HEK293 (cell line): ENCODE measurements around the gene FBXO33.
A peak's percentile ranks its signal among the peaks of the same experiment; 100 is the strongest.

ENCODE experiments used
- GLIS2 ChIP-seq: fragments of 450-650 bp; formaldehyde crosslinking; IDR thresholded peaks from 2 replicates; pipeline ENCODE4 v1.5.1; 2016; ENCODE audit warnings: missing biosample characterization, missing genetic modification characterization
- HOXA7 ChIP-seq: sonication (generic); formaldehyde crosslinking; IDR thresholded peaks from 2 replicates; pipeline ENCODE4 v1.8.1; 2022; ENCODE audit warnings: missing genetic modification reagents, borderline replicate concordance
- INSM2 ChIP-seq: fragments of 450-650 bp; formaldehyde crosslinking; IDR thresholded peaks from 2 replicates; pipeline ENCODE4 v1.5.1; 2016; ENCODE audit warnings: missing biosample characterization, missing genetic modification characterization
- MYNN ChIP-seq: fragments of 450-650 bp; formaldehyde crosslinking; IDR thresholded peaks from 2 replicates; pipeline ENCODE4 v1.5.1; 2016; ENCODE audit warnings: missing biosample characterization, missing genetic modification characterization, borderline replicate concordance
- PATZ1 ChIP-seq: fragments of 450-650 bp; formaldehyde crosslinking; IDR thresholded peaks from 2 replicates; pipeline ENCODE4 v1.5.1; 2016; ENCODE audit warnings: missing biosample characterization, missing genetic modification characterization
- SETDB1 ChIP-seq: IDR thresholded peaks from one replicate; pipeline ENCODE4 v1.6.1; 2017; ENCODE audit warnings: mild to moderate bottlenecking, low read length, moderate library complexity, mixed read lengths; ENCODE audit not compliant: insufficient read length
- SP7 ChIP-seq: fragments of 450-650 bp; formaldehyde crosslinking; IDR thresholded peaks from 2 replicates; pipeline ENCODE4 v1.5.1; 2016; ENCODE audit warnings: missing biosample characterization, missing genetic modification characterization
- WT1 ChIP-seq: fragments of 450-650 bp; formaldehyde crosslinking; IDR thresholded peaks from 2 replicates; pipeline ENCODE4 v1.5.1; 2016; ENCODE audit warnings: missing biosample characterization, missing genetic modification characterization
- ZBTB10 ChIP-seq: fragments of 450-650 bp; formaldehyde crosslinking; IDR thresholded peaks from 2 replicates; pipeline ENCODE4 v1.5.1; 2016; ENCODE audit warnings: missing biosample characterization, missing genetic modification characterization
- ZBTB21 ChIP-seq: fragments of 450-650 bp; formaldehyde crosslinking; IDR thresholded peaks from 2 replicates; pipeline ENCODE4 v1.5.1; 2017; ENCODE audit warnings: missing biosample characterization, missing genetic modification characterization
- ZFHX2 ChIP-seq: fragments of 450-650 bp; formaldehyde crosslinking; conservative IDR thresholded peaks from 2 replicates; pipeline ENCODE4 v1.5.1; 2016; ENCODE audit warnings: missing biosample characterization, missing genetic modification characterization
- ZIC2 ChIP-seq: fragments of 450-650 bp; formaldehyde crosslinking; IDR thresholded peaks from 2 replicates; pipeline ENCODE4 v1.5.1; 2016; ENCODE audit warnings: missing biosample characterization, missing genetic modification characterization
- ZNF114 ChIP-seq: fragments of 450-650 bp; formaldehyde crosslinking; IDR thresholded peaks from 2 replicates; pipeline ENCODE4 v1.5.0; 2017; ENCODE audit warnings: missing biosample characterization, missing genetic modification characterization
- ZNF121 ChIP-seq: fragments of 450-650 bp; formaldehyde crosslinking; IDR thresholded peaks from 2 replicates; pipeline ENCODE4 v1.5.1; 2016; ENCODE audit warnings: missing biosample characterization, missing genetic modification characterization
- ZNF132 ChIP-seq: fragments of 450-650 bp; formaldehyde crosslinking; IDR thresholded peaks from 2 replicates; pipeline ENCODE4 v1.5.1; 2017; ENCODE audit warnings: missing biosample characterization, missing genetic modification characterization, borderline replicate concordance
- ZNF155 ChIP-seq: fragments of 450-650 bp; formaldehyde crosslinking; IDR thresholded peaks from 2 replicates; pipeline ENCODE4 v1.5.1; 2016; ENCODE audit warnings: missing biosample characterization, missing genetic modification characterization
- ZNF184 ChIP-seq: fragments of 450-650 bp; IDR thresholded peaks from 2 replicates; pipeline ENCODE4 v1.5.1; 2018; ENCODE audit warnings: missing biosample characterization, mild to moderate bottlenecking, missing genetic modification characterization
- ZNF19 ChIP-seq: fragments of 450-650 bp; formaldehyde crosslinking; IDR thresholded peaks from 2 replicates; pipeline ENCODE4; 2016; ENCODE audit warnings: missing biosample characterization, missing genetic modification characterization, low read depth
- ZNF211 ChIP-seq: fragments of 450-650 bp; formaldehyde crosslinking; IDR thresholded peaks from 2 replicates; pipeline ENCODE4 v1.5.1; 2016; ENCODE audit warnings: low read depth, missing biosample characterization, missing genetic modification characterization
- ZNF335 ChIP-seq: fragments of 450-650 bp; formaldehyde crosslinking; conservative IDR thresholded peaks from 2 replicates; pipeline ENCODE4 v1.5.1; 2016; ENCODE audit warnings: missing biosample characterization, missing genetic modification characterization
- ZNF362 ChIP-seq: fragments of 450-650 bp; formaldehyde crosslinking; IDR thresholded peaks from 2 replicates; pipeline ENCODE4 v1.5.1; 2016; ENCODE audit warnings: missing biosample characterization, missing genetic modification characterization
- ZNF423 ChIP-seq: fragments of 450-650 bp; formaldehyde crosslinking; IDR thresholded peaks from 2 replicates; pipeline ENCODE4 v1.5.1; 2016; ENCODE audit warnings: missing biosample characterization, missing genetic modification characterization
- ZNF473 ChIP-seq: fragments of 450-650 bp; formaldehyde crosslinking; IDR thresholded peaks from 2 replicates; pipeline ENCODE4 v1.5.1; 2017; ENCODE audit warnings: missing biosample characterization, missing genetic modification characterization
- ZNF514 ChIP-seq: fragments of 450-650 bp; formaldehyde crosslinking; IDR thresholded peaks from 2 replicates; pipeline ENCODE4 v1.5.1; 2016; ENCODE audit warnings: missing biosample characterization, missing genetic modification characterization
- ZNF560 ChIP-seq: fragments of 450-650 bp; formaldehyde crosslinking; IDR thresholded peaks from 2 replicates; pipeline ENCODE4 v1.5.1; 2017; ENCODE audit warnings: missing biosample characterization, missing genetic modification characterization, borderline replicate concordance
- ZNF571 ChIP-seq: fragments of 450-650 bp; formaldehyde crosslinking; IDR thresholded peaks from 2 replicates; pipeline ENCODE4 v1.5.0; 2017; ENCODE audit warnings: missing biosample characterization, missing genetic modification characterization
- ZNF596 ChIP-seq: fragments of 450-650 bp; IDR thresholded peaks from 2 replicates; pipeline ENCODE4 v1.5.0; 2018; ENCODE audit warnings: missing biosample characterization, mild to moderate bottlenecking, missing genetic modification characterization, moderate library complexity
- ZNF639 ChIP-seq: fragments of 450-650 bp; formaldehyde crosslinking; IDR thresholded peaks from 2 replicates; pipeline ENCODE4 v1.5.1; 2016; ENCODE audit warnings: missing biosample characterization, missing genetic modification characterization
- TF ChIP-seq, protein P1 (sequence below): fragments of 450-650 bp; formaldehyde crosslinking; IDR thresholded peaks from 2 replicates; pipeline ENCODE4 v1.5.1; 2016; ENCODE audit warnings: missing biosample characterization, missing genetic modification characterization
- TF ChIP-seq, protein P2 (sequence below): fragments of 450-650 bp; formaldehyde crosslinking; IDR thresholded peaks from 2 replicates; pipeline ENCODE4 v1.5.1; 2016; ENCODE audit warnings: missing biosample characterization, missing genetic modification characterization

The FBXO33 gene

DNA sequence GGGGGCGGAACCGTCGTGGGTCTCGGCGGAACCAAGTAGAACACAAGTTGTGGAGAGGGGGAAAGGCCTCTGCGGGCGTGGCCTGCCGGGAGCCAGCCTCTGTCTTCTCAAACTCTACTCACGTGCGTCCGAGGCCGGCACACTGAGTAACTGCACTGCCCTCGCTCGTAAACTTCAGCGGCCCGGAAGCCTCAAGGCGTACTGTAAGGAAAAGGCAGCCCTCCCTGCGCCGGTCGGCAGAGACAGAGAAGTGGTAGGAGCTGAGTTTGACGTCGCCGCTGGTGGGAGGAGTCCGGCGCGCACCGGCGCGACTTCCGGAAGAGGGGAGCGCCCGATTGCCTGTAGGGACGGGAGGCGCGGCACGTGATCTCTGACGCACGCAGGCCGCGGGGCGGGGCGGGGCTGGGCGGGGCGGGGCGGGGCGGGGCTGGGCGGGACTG lies at the start of gene FBXO33 (continued):
- TF ChIP-seq, protein P1, sequence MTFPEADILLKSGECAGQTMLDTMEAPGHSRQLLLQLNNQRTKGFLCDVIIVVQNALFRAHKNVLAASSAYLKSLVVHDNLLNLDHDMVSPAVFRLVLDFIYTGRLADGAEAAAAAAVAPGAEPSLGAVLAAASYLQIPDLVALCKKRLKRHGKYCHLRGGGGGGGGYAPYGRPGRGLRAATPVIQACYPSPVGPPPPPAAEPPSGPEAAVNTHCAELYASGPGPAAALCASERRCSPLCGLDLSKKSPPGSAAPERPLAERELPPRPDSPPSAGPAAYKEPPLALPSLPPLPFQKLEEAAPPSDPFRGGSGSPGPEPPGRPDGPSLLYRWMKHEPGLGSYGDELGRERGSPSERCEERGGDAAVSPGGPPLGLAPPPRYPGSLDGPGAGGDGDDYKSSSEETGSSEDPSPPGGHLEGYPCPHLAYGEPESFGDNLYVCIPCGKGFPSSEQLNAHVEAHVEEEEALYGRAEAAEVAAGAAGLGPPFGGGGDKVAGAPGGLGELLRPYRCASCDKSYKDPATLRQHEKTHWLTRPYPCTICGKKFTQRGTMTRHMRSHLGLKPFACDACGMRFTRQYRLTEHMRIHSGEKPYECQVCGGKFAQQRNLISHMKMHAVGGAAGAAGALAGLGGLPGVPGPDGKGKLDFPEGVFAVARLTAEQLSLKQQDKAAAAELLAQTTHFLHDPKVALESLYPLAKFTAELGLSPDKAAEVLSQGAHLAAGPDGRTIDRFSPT (tag by site-specific recombination) = no peak
- no peak for TF ChIP-seq ZNF362
- TF ChIP-seq ZNF335 (tag by site-specific recombination) = no peak; the same call in 1 of the 2 replicates
- 0 out of 2 replicates have a peak, but pooled peaks have one; percentile 25 for TF ChIP-seq INSM2 (tag by site-specific recombination)
- TF ChIP-seq ZNF155 (tag by site-specific recombination) = no peak
- no peak for TF ChIP-seq ZNF19 (tag by site-specific recombination)
- peak; percentile 25; the same call in 1 of the 2 replicates for TF ChIP-seq WT1 (tag by site-specific recombination)
- TF ChIP-seq, protein P2, sequence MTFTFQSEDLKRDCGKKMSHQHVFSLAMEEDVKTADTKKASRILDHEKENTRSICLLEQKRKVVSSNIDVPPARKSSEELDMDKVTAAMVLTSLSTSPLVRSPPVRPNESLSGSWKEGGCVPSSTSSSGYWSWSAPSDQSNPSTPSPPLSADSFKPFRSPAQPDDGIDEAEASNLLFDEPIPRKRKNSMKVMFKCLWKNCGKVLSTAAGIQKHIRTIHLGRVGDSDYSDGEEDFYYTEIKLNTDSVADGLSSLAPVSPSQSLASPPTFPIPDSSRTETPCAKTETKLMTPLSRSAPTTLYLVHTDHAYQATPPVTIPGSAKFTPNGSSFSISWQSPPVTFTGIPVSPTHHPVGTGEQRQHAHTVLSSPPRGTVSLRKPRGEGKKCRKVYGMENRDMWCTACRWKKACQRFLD = no peak
- TF ChIP-seq HOXA7 = no peak
- TF ChIP-seq ZNF211 (tag by site-specific recombination) = no peak
- no peak for TF ChIP-seq ZNF184 (tag by site-specific recombination)
- TF ChIP-seq ZFHX2 (tag by site-specific recombination) = 0 out of 2 replicates have a peak, but pooled peaks have one; percentile 16
- TF ChIP-seq ZNF571 (tag by site-specific recombination) = no peak
- TF ChIP-seq ZNF473 (tag by site-specific recombination) = no peak
- no peak for TF ChIP-seq MYNN (tag by site-specific recombination)
- TF ChIP-seq ZIC2 (tag by site-specific recombination) = no peak
- no peak for TF ChIP-seq ZNF596
- no peak for TF ChIP-seq ZNF514 (tag by site-specific recombination)
- TF ChIP-seq ZNF121 = no peak
- no peak for TF ChIP-seq PATZ1 (tag by site-specific recombination)
- no peak for TF ChIP-seq ZNF639 (tag by site-specific recombination)
- no peak for TF ChIP-seq GLIS2 (tag by site-specific recombination)
- no peak for TF ChIP-seq ZNF560 (tag by site-specific recombination)
- no peak for TF ChIP-seq ZNF423 (tag by site-specific recombination)
- peak; percentile 65 for TF ChIP-seq SP7 (tag by site-specific recombination)
- no peak for TF ChIP-seq SETDB1
- no peak for TF ChIP-seq ZNF114 (tag by site-specific recombination)
- peak; percentile 71 for TF ChIP-seq ZBTB21
- TF ChIP-seq ZBTB10 (tag by site-specific recombination) = no peak
- TF ChIP-seq ZNF132 (tag by site-specific recombination) = no peak
